Measurements from ENCODE around the gene SHROOM2. TPM values are rescaled to one million over a fixed set of nuclear protein-coding genes. Genes with fewer than 3 reads are reported as not detected.

The SHROOM2 gene
- total RNA-seq, 1 experiment from 2014 or later: 13.9 TPM

DNA sequence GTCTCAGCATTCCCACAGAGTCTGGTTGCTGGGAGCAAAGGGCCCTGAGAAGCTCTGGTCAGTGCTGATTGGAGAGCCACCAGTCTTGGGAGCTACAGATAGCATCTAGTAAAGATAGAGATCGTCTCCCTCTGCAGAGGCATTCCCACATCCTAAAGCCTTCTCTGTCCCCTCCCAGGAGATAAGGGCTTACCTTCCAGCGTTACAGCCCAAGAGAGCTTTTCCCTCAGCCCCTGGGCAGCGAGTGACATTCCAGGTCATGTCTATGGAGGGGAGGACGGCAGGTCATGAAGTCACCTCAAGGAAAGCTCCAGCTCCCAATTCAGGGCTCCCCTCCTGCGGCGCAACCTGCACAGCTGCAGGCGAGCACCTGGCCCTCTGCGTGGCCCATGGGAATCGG is 210.8 kb downstream of the SHROOM2 start:
- H3K4me1 ChIP-seq (ENCODE audit: insufficient read depth, low read length): no peaks in the 10 kb centered on the region
- H3K9ac ChIP-seq (ENCODE audit: extremely low read depth, insufficient read length, low read length): no peak overlapping the region
- no peak overlapping the region for H3K27ac ChIP-seq (ENCODE audit: insufficient read length, low read depth, low read length)
- H3K79me1 ChIP-seq (ENCODE audit: insufficient read depth, low read depth, low read length, poor library complexity, severe bottlenecking): no peaks in the 10 kb centered on the region
- no peak overlapping the region for H3K4ac ChIP-seq (ENCODE audit: low read depth, low read length)
- no peak overlapping the region for H2BK15ac ChIP-seq (ENCODE audit: low read depth, low read length)
- no peaks in the 10 kb centered on the region; the same call in 1 of the 2 replicates for H3K27me3 Mint-ChIP-seq (ENCODE audit: low read depth)
- no peak overlapping the region for H3T11ph ChIP-seq (ENCODE audit: low read length)
- no peaks in the 10 kb centered on the region for H3K4me1 Mint-ChIP-seq
- H3K27me3 ChIP-seq (ENCODE audit: insufficient read depth, low read length): no peaks in the 10 kb centered on the region
- H4K20me1 ChIP-seq (ENCODE audit: control insufficient read depth, insufficient read depth, insufficient read length): no peaks in the 10 kb centered on the region
- DNase-seq: no peak
- no peak overlapping the region for H2BK20ac ChIP-seq (ENCODE audit: low read depth, low read length, poor library complexity, severe bottlenecking)
- no peak overlapping the region for H3K18ac ChIP-seq (ENCODE audit: insufficient read length, low read depth, low read length)
- WGBS (ENCODE audit: extremely low coverage, insufficient read length, low lambda C conversion rate): no CpG with 5 or more reads among the region's 9 CpGs
- no peak overlapping the region for H3K4me2 ChIP-seq (ENCODE audit: insufficient read depth, insufficient read length, low read length)
- H3K23me2 ChIP-seq (ENCODE audit: insufficient read length, low read depth, low read length, poor library complexity, severe bottlenecking): no peaks in the 10 kb centered on the region
- H3K36me3 Mint-ChIP-seq (ENCODE audit: insufficient read depth in 1 of 3, low read depth in 3 of 3): peaks cover 6 to 24% (median 20%) of the 10 kb centered on the region in 3 experiments; a peak in 6 of 7 replicates
- H2AFZ ChIP-seq (ENCODE audit: low read length): no peak overlapping the region
- no peak overlapping the region for H4K8ac ChIP-seq (replicated peaks; ENCODE audit: insufficient read length, low read depth, low read length)
- H2AK5ac ChIP-seq (ENCODE audit: insufficient read length, low read length): no peak overlapping the region
- TF ChIP-seq, protein P1, sequence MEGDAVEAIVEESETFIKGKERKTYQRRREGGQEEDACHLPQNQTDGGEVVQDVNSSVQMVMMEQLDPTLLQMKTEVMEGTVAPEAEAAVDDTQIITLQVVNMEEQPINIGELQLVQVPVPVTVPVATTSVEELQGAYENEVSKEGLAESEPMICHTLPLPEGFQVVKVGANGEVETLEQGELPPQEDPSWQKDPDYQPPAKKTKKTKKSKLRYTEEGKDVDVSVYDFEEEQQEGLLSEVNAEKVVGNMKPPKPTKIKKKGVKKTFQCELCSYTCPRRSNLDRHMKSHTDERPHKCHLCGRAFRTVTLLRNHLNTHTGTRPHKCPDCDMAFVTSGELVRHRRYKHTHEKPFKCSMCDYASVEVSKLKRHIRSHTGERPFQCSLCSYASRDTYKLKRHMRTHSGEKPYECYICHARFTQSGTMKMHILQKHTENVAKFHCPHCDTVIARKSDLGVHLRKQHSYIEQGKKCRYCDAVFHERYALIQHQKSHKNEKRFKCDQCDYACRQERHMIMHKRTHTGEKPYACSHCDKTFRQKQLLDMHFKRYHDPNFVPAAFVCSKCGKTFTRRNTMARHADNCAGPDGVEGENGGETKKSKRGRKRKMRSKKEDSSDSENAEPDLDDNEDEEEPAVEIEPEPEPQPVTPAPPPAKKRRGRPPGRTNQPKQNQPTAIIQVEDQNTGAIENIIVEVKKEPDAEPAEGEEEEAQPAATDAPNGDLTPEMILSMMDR (conservative IDR thresholded peaks at IDR 0.05): no peak
- H3K79me2 ChIP-seq (ENCODE audit: insufficient read depth, low read length): no peaks in the 10 kb centered on the region
- no peak overlapping the region for H3K4me3 Mint-ChIP-seq
- H4K5ac ChIP-seq (ENCODE audit: insufficient read length, low read depth, low read length): no peak overlapping the region
- H3K23ac ChIP-seq (ENCODE audit: insufficient read length, low read depth, low read length): no peak overlapping the region
- H4K91ac ChIP-seq (ENCODE audit: insufficient read length, low read depth, low read length): no peak overlapping the region
- H3K27ac Mint-ChIP-seq: no peak overlapping the region
- H3K56ac ChIP-seq (ENCODE audit: insufficient read length, low read depth, low read length): no peak overlapping the region
- no peak overlapping the region for H3K14ac ChIP-seq (ENCODE audit: insufficient read depth, low read length)
- H2BK5ac ChIP-seq (ENCODE audit: insufficient read length, low read length): no peak overlapping the region
- H2BK120ac ChIP-seq (ENCODE audit: low read depth, low read length, poor library complexity, severe bottlenecking): no peak overlapping the region
- H2BK12ac ChIP-seq (ENCODE audit: insufficient read length, low read depth, low read length): no peak overlapping the region
- H3K9me3 ChIP-seq (ENCODE audit: control insufficient read depth, low read depth, low read length): no peaks in the 10 kb centered on the region
- peaks cover 66 to 68% of the 10 kb centered on the region in 2 experiments for H3K9me3 Mint-ChIP-seq
